HepG2 (cell line): ENCODE measurements around the gene SERPINB7. TPM values are rescaled to one million over a fixed set of nuclear protein-coding genes. Genes with fewer than 3 reads are reported as not detected.

ENCODE experiments used
- ATAC-seq: fragments of 200-7000 bp; cut with Tn5 transposase; 3 replicates; pipeline ENCODE4 v1.9.1; 2020; ENCODE audit warnings: mild to moderate bottlenecking, moderate library complexity
- BruUV-seq: library from RNA; stranded (reverse); fragments of 400-500 nt; replicated peaks from 2 replicates; lab custom pipeline; 2021; lab: Mats Ljungman, UMichigan
- CTCF ChIA-PET: fragments of 300-600 bp; formaldehyde crosslinking; extraction: SDS; loops from one replicate; lab custom pipeline; 2021; ENCODE audit warnings: low total read pairs, inconsistent platforms, low intra/inter-chr PET ratio; lab: Yijun Ruan, JAX
- POLR2A ChIA-PET: fragments of 350-600 bp; sonication (Branson Sonifier 250); formaldehyde crosslinking; loops from one replicate; lab custom pipeline; 2020; ENCODE audit warnings: antibody characterized with exemption, inconsistent platforms; lab: Yijun Ruan, JAX
- DNase-seq: peaks from one replicate; pipeline ENCODE4 v3.0.0-alpha.2; 2015; ENCODE audit warnings: low spot score
- FAIRE-seq: peaks from 3 replicates; lab custom pipeline; 2011; peaks lifted over from hg19 to GRCh38; lab: Jason Lieb, UNC
- H2AFZ ChIP-seq: one replicate; pipeline ENCODE4 v1.6.1; 2011; ENCODE audit warnings: low read length, inconsistent platforms
- H3K27ac ChIP-seq: fragments of 300-600 bp; 3 replicates; pipeline ENCODE4 v1.8.0; 2011; ENCODE audit warnings: mixed run types, mild to moderate bottlenecking, mixed read lengths, low read length, inconsistent platforms; ENCODE audit not compliant: insufficient read depth; ENCODE audit errors: extremely low read length
- H3K27me3 ChIP-seq, 2 experiments: fragments of 200-600 bp in 1 of 2; 2 replicates in 1 of 2; 3 replicates in 1 of 2; pipeline versions ENCODE4 v1.6.0 to v1.8.0; 2011; ENCODE audit warnings: low read length in 2 of 2, mild to moderate bottlenecking in 2 of 2, moderate library complexity in 2 of 2, inconsistent platforms in 1 of 2; ENCODE audit not compliant: insufficient read depth in 2 of 2, control insufficient read depth in 1 of 2
- H3K36me3 ChIP-seq, 2 experiments: fragments of 200-600 bp in 1 of 2; replicated peaks in 1 of 2; 2 replicates in 1 of 2; 3 replicates in 1 of 2; pipeline versions ENCODE4 v1.5.1 to v1.8.0; 2011; ENCODE audit warnings: low read length in 2 of 2, inconsistent platforms in 1 of 2; ENCODE audit not compliant: insufficient read depth in 2 of 2, control insufficient read depth in 1 of 2
- H3K4me1 ChIP-seq: 2 replicates; pipeline ENCODE4 v1.5.1; 2012; ENCODE audit warnings: low read length, inconsistent platforms; ENCODE audit not compliant: insufficient read depth
- H3K4me2 ChIP-seq: 2 replicates; pipeline ENCODE4 v1.6.0; 2011; ENCODE audit warnings: low read depth, low read length, inconsistent platforms
- H3K4me3 ChIP-seq, 3 experiments: fragments of 200-600 bp in 1 of 3; sonication (generic), shearing (Covaris generic) in 1 of 3; replicated peaks in 1 of 3; 2 replicates each; pipeline ENCODE4 v1.5.1; 2011 to 2016; ENCODE audit warnings: low read length in 3 of 3, inconsistent platforms in 2 of 3, low read depth in 2 of 3, mild to moderate bottlenecking in 2 of 3, control low read depth in 1 of 3, mixed read lengths in 1 of 3; ENCODE audit not compliant: insufficient read depth in 1 of 3
- H3K79me2 ChIP-seq: one replicate; pipeline ENCODE4 v1.6.1; 2011; ENCODE audit warnings: low read length, inconsistent platforms; ENCODE audit not compliant: insufficient read depth
- H3K9ac ChIP-seq: 2 replicates; pipeline ENCODE4 v1.6.0; 2011; ENCODE audit warnings: mild to moderate bottlenecking, low read depth, low read length, inconsistent platforms; ENCODE audit not compliant: insufficient read depth
- H3K9me3 ChIP-seq: 2 replicates; pipeline ENCODE4 v1.5.1; 2012; ENCODE audit warnings: mild to moderate bottlenecking, low read length
- H4K20me1 ChIP-seq: 2 replicates; pipeline ENCODE4 v1.6.0; 2011; ENCODE audit warnings: inconsistent platforms, mild to moderate bottlenecking, low read length, moderate library complexity; ENCODE audit not compliant: insufficient read depth
- HCFC1 ChIP-seq: fragments of 150-350 bp; IDR thresholded peaks from 2 replicates; pipeline ENCODE4 v1.6.1; 2014; ENCODE audit warnings: low read depth, low read length
- KIAA2018 ChIP-seq: sonication (generic); formaldehyde crosslinking; IDR thresholded peaks from 2 replicates; pipeline ENCODE4 v1.5.0; 2020; ENCODE audit warnings: mild to moderate bottlenecking, missing genetic modification reagents, borderline replicate concordance
- MIXL1 ChIP-seq: IDR thresholded peaks from 2 replicates; pipeline ENCODE4 v1.6.1; 2016
- MXD1 ChIP-seq: sonication (generic); formaldehyde crosslinking; IDR thresholded peaks from 2 replicates; pipeline ENCODE4 v1.4.0; 2020; ENCODE audit warnings: mild to moderate bottlenecking, missing genetic modification reagents
- PCBP1 ChIP-seq: fragments of 200-400 bp; formaldehyde crosslinking; IDR thresholded peaks from 2 replicates; pipeline ENCODE4 v1.6.1; 2017; ENCODE audit warnings: mild to moderate bottlenecking, low read depth, low read length, borderline replicate concordance
- ZBTB39 ChIP-seq: sonication (generic); formaldehyde crosslinking; IDR thresholded peaks from 2 replicates; pipeline ENCODE4 v1.5.0; 2020; ENCODE audit warnings: missing genetic modification reagents
- ZMAT5 ChIP-seq: sonication (generic); formaldehyde crosslinking; IDR thresholded peaks from 2 replicates; pipeline ENCODE4 v1.5.0; 2020; ENCODE audit warnings: mild to moderate bottlenecking, low read depth, missing genetic modification reagents, borderline replicate concordance
- WGBS: methylation state at CpG from one replicate; pipeline ENCODE4 v1.1.6; 2017; ENCODE audit warnings: low lambda C conversion rate; 5-methylcytosine and 5-hydroxymethylcytosine counted together
- in situ Hi-C: cut with HindIII; loops from 2 replicates; pipeline ENCODE4 v1.10.0; 2017; ENCODE audit warnings: low pct_unique_long_range_greater_than_20kb; ENCODE audit not compliant: extremely low pct_ligation_motif_present
- intact Hi-C: fragments of 100-400 bp; cut with micrococcal nuclease; formaldehyde crosslinking; loops from one replicate; pipeline ENCODE4 v1.10.0; 2022; ENCODE audit not compliant: unreplicated experiment
- polyA plus RNA-seq, 8 experiments: library from polyadenylated mRNA; depleted of rRNA in 3 of 8; stranded (reverse) in 7 of 8; unstranded in 1 of 8; fragments of >200 nt; fragmentation: Illumina TruSeq in 4 of 8; extraction: Trizol in 4 of 8; gene quantifications; 2 replicates each; pipeline versions ENCODE4 v1.2.1 to v1.2.3, GENCODE V29; 2011 to 2016; ENCODE audit warnings: low read depth in 4 of 8, missing spikeins in 1 of 8, mixed read lengths in 1 of 8; ENCODE audit not compliant: insufficient read depth in 1 of 8
- total RNA-seq, 5 experiments: library from RNA; depleted of rRNA; stranded (reverse); fragments of >200 nt; fragmentation: Illumina TruSeq; extraction: Trizol; gene quantifications; 2 replicates each; pipeline ENCODE4 v1.2.3, GENCODE V29; 2016; ENCODE audit warnings: low read depth in 1 of 5

The SERPINB7 gene
- total and polyA plus RNA-seq, 2 of the 13 experiments (the other 11 are each of a cell fraction or from before 2014, with no cell fraction given): not detected

GRCh38 chr18:63832470-63832869 lies 57.3 kb downstream of the SERPINB7 start:
- H3K36me3 ChIP-seq: no peaks in the 10 kb centered on the region

More at GRCh38 chr18:63832470-63832869, 57.3 kb downstream of the SERPINB7 start:
- WGBS: 0% methylated on average over 1 of the region's 1 CpG
- Histone ChIP-seq H3K27me3 (no peaks in the 10 kb centered on the region), H4K20me1 (no peaks in the 10 kb centered on the region), H3K4me3 (no peak overlapping the region), H3K4me1 (no peaks in the 10 kb centered on the region), H3K79me2 (no peaks in the 10 kb centered on the region), H3K9me3 (no peaks in the 10 kb centered on the region)
- FAIRE-seq (no peak), DNase-seq (no peak), ATAC-seq (no peak)
- no TSS peak for BruUV-seq
- CTCF ChIA-PET: no interaction called here
- TF ChIP-seq ZMAT5 (CRISPR knock-in tag): no peak
- no peak for TF ChIP-seq MXD1 (CRISPR knock-in tag)
- TF ChIP-seq HCFC1: no peak
- TF ChIP-seq KIAA2018 (CRISPR knock-in tag): no peak
- TF ChIP-seq ZBTB39 (CRISPR knock-in tag): no peak
- no peak for TF ChIP-seq PCBP1
- TF ChIP-seq MIXL1 (CRISPR knock-in tag): no peak
- TF ChIP-seq, all 625 proteins: peak for 0
- Histone ChIP-seq H3K4me2 (no peak overlapping the region), H3K9ac (no peak overlapping the region), H3K27ac (no peak overlapping the region), H2AFZ (no peak overlapping the region)
- intact Hi-C loops: no loop called here
- in situ Hi-C loops: loop anchor here (25.0 kb wide), 1 partner anchor 820 kb away; no protein-coding TSS in a partner anchor
- POLR2A ChIA-PET: no interaction called here
